NT2/D1 (cell line): ENCODE data around the gene SUN1.

ENCODE experiments used
- SUZ12 ChIP-seq: IDR thresholded peaks from 2 replicates; pipeline ENCODE4 v1.6.1; 2011; ENCODE audit not compliant: insufficient read length, insufficient read depth; ENCODE audit errors: extremely low read depth
- YY1 ChIP-seq: IDR thresholded peaks from 2 replicates; pipeline ENCODE4 v1.6.1; 2011; ENCODE audit not compliant: insufficient read length, insufficient read depth

GRCh38 chr7:849145-849544 lies 16.9 kb downstream of the SUN1 start:
- TF ChIP-seq YY1, result no peak
- no peak for TF ChIP-seq SUZ12
